Hepatocyte (in vitro differentiated cells): ENCODE data around the gene FRZB.

Source experiments
- CTCF ChIP-seq: fragments of 200-600 bp; sonication (generic); IDR thresholded peaks from 2 replicates; pipeline ENCODE4 v1.5.1; 2016; ENCODE audit warnings: antibody characterized with exemption, mild to moderate bottlenecking; ENCODE audit not compliant: poor library complexity
- EZH2 ChIP-seq: fragments of 200-600 bp; sonication (generic); IDR thresholded peaks from 2 replicates; pipeline ENCODE4 v1.6.1; 2016; ENCODE audit warnings: antibody characterized with exemption, mild to moderate bottlenecking, borderline replicate concordance
- EZH2phosphoT487 ChIP-seq: fragments of 200-600 bp; sonication (generic); IDR thresholded peaks from one replicate; pipeline ENCODE4 v1.6.1; 2018; ENCODE audit warnings: antibody characterized with exemption, mild to moderate bottlenecking, low read depth, moderate library complexity; ENCODE audit not compliant: unreplicated experiment, severe bottlenecking

GRCh38 chr2:182826064-182826463 is 40.4 kb downstream of the FRZB start:
- TF ChIP-seq EZH2 (no peak), CTCF (no peak), EZH2phosphoT487 (no peak)
